Stimulated activated CD4-positive, alpha-beta T cell treated with anti-CD3 and anti-CD28 coated beads, Interleukin-12 subunit alpha, Interleukin-12 subunit beta, amount 100 ng/mL, for 48 hours (primary cell): ENCODE measurements around the gene TMEM256.

Source experiments
- DNase-seq, 3 donors: peaks; one replicate each; pipeline ENCODE4 v3.0.0-alpha.2; 2020; ENCODE audit warnings: low read depth in 2 of 3, low spot score in 1 of 3

Gene TMEM256

DNA sequence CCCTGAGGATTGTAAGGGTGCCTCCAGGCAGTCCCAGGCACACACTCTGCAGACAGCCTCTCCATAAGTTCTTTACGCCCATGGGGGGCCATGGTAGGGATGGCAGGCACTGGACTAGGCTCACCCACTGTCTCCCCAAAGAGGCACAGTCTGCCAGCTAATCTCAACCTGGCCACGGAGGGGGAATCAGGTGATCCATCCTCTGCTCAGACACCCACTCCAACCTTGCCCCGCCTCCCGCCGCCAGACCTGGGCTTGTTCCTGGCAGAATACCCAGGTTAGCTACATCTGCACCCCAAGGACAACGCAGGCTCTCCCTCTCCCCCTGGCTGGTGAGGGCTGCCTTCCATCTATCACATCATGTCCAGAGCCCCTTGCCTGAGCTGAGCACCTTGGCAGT, 5.0 kb upstream of the TMEM256 start:
- no peak for DNase-seq

DNA sequence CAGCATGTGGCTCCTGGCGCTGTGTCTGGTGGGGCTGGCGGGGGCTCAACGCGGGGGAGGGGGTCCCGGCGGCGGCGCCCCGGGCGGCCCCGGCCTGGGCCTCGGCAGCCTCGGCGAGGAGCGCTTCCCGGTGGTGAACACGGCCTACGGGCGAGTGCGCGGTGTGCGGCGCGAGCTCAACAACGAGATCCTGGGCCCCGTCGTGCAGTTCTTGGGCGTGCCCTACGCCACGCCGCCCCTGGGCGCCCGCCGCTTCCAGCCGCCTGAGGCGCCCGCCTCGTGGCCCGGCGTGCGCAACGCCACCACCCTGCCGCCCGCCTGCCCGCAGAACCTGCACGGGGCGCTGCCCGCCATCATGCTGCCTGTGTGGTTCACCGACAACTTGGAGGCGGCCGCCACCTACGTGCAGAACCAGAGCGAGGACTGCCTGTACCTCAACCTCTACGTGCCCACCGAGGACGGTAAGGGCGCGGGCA, 4.4 kb upstream of the TMEM256 start:
- DNase-seq = no peak

DNA sequence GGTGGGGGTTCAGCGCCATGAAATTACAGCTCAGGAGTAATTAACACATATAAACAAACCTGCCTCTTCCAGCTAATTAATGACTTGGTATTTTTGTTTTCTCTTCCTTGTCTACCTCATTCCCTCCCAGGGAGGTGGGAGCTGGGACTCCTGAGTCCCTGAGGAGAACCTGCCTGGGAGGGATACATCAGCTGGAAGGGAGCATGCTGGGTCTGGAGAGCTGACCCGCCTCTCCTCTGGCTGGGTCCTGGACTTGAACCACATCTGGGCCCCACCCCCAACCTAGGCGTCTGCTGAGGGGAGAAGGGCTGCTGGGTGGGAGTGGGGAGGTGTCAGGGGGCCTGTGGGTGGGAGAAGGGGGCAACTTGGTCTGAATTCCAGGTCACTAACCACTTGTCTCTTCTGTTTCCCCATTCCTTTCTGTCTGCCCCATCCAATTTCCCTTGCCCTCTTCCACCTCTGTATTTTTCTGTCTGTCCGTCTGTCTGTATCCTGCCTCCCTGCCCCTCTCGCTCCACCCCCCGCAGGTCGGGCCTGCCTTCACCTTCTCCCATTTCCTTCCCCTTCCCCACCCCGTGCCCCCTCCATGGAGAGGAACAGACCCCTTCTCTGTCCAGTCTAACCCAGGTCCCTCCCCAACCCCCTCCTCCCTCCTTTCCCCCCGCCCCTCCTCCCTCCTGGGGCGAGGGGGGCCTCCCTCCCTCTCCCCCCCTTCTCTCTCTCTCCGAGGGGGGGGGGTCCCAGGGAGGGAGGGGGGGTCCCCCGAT, 3.8 kb upstream of the TMEM256 start, which contains the start of gene NLGN2:
Gene NLGN2 (plus strand): TSS at position 361 of the 767 bp plus-strand sequence. CDS start 411 bp downstream, outside the sequence.
- DNase-seq = no peak

GRCh38 chr17:7407082-7407481, 3.2 kb upstream of the TMEM256 start:
- no peak for DNase-seq

- no peak for DNase-seq
Observed at GRCh38 chr17:7406235-7406825, 2.4 kb upstream of the TMEM256 start.

DNA sequence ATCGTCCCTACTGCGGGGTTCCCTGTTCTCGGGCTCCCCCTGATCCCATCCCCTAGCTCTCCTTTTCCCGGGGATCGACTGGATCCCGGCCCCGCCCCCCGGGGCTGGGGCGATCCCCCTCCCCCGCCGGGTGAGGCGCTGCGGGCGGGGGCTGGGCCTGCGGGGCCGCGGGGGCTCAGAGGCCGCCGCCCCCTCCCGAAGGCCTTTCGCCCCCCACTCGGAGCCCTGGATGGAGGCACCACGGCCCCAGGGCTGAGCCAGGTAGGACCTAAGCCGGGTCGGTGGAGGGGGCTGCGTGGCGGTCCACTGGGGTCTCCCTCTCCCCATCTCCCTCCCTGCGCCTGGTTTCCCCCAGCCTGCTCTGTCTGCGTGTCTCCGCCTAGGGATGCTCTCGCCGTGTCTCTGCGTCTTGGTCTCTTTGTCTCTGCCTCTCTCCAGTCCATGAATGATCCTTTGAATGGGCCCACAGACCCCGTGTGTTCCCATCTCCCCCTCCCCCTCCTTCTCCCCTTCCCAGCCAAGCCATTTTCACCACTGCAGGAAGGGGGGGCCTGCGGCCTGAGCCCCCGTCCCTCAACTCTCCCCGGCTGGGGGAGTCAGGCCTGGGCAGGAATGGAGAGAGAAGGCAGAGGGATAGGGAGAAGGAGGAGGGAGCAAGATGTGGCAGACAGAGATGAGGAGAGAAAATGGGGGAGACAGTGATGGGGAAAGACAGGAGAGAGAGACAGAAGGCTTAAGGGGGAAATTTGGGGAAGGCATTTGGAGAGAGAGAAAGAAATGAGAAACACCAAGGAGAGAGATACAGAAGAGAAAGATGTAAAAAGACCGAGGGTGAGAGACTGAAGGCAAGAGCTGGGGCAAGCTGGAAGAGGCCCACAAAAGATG, 1.7 kb upstream of the TMEM256 start:
- DNase-seq = no peak

DNA sequence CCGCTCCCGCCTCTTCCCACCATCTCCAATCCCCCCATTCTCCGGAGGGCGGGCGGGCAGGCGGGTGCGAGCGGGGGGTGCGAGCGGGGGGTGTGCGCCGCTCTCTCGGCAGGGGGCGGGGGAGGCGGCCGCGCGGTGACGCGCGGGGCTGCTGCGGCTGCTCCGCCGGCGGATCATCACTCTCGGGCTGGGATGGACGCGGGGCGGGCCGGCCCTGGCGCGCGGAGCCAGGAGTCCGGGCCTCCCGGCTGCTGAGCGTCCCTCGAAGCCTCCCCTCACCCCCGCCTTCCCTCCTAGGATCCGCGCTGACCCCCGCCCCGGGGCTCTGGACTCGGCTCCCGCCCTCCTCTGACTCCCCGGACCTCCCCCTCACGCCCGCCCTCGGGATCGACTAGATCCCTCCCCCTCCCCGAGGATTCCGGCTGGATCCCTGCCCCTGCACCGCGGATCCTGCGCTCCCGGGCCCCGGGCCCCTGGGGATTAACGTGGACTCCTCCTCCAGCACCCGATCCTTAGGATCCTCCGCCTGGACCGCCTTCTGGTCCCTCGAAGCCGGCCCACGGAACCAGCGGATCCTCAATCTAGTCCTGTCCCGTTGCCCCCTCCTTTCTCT, 946 bp upstream of the TMEM256 start:
- DNase-seq = peak; percentile 21 to 47 (median 27)

- no peak for DNase-seq
Observed at GRCh38 chr17:7403727-7403976, 245 bp downstream of the TMEM256 start.

GRCh38 chr17:7403043-7403726, 712 bp downstream of the TMEM256 start:
- no peak for DNase-seq

- DNase-seq = no peak
Observed at GRCh38 chr17:7398612-7399011, 5.3 kb downstream of the TMEM256 start.

DNA sequence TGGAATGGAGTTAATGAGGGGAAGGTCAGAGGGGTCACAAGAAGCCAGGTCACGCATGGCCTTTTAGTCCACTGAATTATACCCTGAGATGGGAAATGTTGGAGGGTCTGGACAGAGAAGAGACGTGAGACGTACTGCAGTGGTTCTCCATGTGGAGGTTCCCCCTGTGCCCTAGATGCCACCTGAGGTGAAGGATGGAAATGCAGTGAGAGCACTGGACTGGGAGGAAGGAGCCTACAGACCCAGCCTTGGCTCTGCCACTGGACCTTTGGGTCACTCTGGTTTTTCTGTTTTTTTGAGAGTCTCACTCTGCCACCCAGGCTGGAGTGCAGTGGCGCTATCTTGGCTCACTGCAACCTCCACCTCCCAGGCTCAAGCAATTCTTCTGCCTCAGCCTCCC, 7.8 kb downstream of the TMEM256 start:
- no peak for DNase-seq

DNA sequence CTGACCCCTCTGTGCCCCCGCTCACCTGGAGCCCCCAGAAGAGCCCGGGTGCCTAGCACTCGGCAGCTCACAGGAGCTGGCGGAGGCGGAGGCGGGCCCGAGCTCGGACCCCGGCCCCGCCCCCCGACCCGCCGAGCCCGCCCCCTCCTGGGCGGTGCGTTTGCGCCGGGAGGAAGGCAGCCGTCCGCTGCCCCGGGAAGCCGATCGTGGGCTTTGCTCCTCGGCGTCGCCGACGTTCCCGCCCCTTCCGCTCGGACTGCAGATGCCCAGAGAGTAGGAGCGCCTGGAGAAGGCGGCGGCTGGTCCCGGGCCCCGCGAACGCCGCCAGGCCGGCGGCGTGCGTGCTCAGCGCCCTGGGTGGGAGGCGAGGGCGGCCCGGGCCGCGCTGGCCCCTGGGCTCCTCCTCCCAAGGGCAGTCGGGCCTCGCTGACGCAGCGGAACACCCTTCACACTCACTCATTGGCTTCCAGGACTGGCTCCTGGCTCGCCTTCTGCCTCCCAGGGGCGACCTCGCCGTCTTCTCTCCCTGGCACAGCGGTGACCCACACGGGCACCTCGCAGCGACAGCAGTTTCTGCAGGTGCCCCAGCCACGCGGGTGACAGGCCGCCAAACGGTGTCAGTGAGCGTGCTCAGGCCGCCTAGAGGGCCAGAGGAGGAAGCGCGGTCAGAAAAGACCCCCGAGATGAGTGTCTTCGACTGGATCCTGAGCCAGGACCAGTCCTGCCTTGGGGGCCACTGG, 9.3 kb downstream of the TMEM256 start, which contains the start of gene PLSCR3:
Gene PLSCR3 (minus strand): TSS at position 74 of the 740 bp plus-strand sequence. CDS start 415 bp downstream, outside the sequence.
- DNase-seq = peak; percentile 64 to 82 (median 76)

GRCh38 chr17:7393613-7394451, 10.1 kb downstream of the TMEM256 start:
- DNase-seq = peak in 2 of 3 donors; percentile 19 to 25

- DNase-seq = no peak
Observed at GRCh38 chr17:7392696-7393612, 10.9 kb downstream of the TMEM256 start.

- DNase-seq = no peak
Observed at GRCh38 chr17:7391307-7391706, 12.6 kb downstream of the TMEM256 start.

- DNase-seq = no peak
Observed at GRCh38 chr17:7389924-7390910, 13.7 kb downstream of the TMEM256 start.

DNA sequence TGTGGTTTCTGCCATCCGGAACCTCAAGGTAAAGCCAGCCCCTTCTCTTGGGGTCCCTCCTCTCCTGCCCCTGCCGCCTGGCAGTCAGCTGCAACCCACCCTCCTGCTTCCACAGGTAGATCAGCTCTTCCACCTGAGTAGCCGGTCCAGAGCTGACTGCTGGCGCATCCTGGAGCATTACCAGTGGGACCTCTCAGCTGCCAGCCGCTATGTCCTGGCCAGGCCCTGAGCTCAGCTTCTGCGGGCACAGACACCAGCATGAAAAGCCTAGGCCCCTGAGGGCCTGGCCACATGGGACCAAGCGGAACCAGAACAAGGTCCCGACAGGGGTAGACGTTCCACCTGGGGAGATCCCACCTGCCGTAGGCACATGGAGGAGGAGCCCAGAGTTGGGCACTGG, 15.0 kb downstream of the TMEM256 start:
- no peak for DNase-seq
